AG04449 (cell line): ENCODE data around the gene CACNA2D4.

Source experiments
- CTCF ChIA-PET: fragments of 350-600 bp; formaldehyde crosslinking; extraction: SDS; loops from one replicate; lab custom pipeline; 2021; ENCODE audit warnings: antibody characterized with exemption; lab: Yijun Ruan, JAX
- POLR2A ChIA-PET: fragments of 400-600, 350-600 bp; formaldehyde crosslinking; extraction: SDS; loops from one replicate; lab custom pipeline; 2020; ENCODE audit warnings: antibody characterized with exemption, inconsistent platforms; lab: Yijun Ruan, JAX
- DNase-seq: peaks from one replicate; pipeline ENCODE4 v3.0.0-alpha.2; 2010; ENCODE audit warnings: low read depth, low spot score
- H3K4me3 ChIP-seq: 2 replicates; pipeline ENCODE4 v1.5.1; 2011; ENCODE audit warnings: low read depth, mild to moderate bottlenecking, control low read depth, low read length
- CTCF ChIP-seq: IDR thresholded peaks from one replicate; pipeline ENCODE4 v1.5.1; 2011; ENCODE audit warnings: mild to moderate bottlenecking, moderate library complexity, low read length, control low read depth, inconsistent platforms; ENCODE audit not compliant: insufficient read depth; ENCODE audit errors: missing control alignments

Gene CACNA2D4

GRCh38 chr12:1791104-1791841, 127.2 kb downstream of the CACNA2D4 start:
- peak; percentile 71 for TF ChIP-seq CTCF
- POLR2A ChIA-PET = interaction anchor here (1.3 kb wide), 1 partner anchor 138 kb away, joined by 7 read pairs; no protein-coding TSS in a partner anchor
- DNase-seq = no peak
- H3K4me3 ChIP-seq = no peak overlapping the region
- CTCF ChIA-PET = interaction anchor here (0.7 to 15.8 kb wide), 43 partner anchors 9 to 673 kb away, joined by 3 to 767 read pairs (median 4); partner anchors contain the start of genes ADIPOR2 and WNT5B

GRCh38 chr12:1790444-1790843, 128.0 kb downstream of the CACNA2D4 start:
- POLR2A ChIA-PET = interaction anchor here (1.3 kb wide), 1 partner anchor 137 kb away, joined by 7 read pairs; no protein-coding TSS in a partner anchor
- DNase-seq = no peak
- no peak overlapping the region for H3K4me3 ChIP-seq
- CTCF ChIA-PET = interaction anchor here (0.7 to 15.8 kb wide), 37 partner anchors 8 to 672 kb away, joined by 3 to 767 read pairs (median 5); partner anchors contain the start of gene WNT5B
- TF ChIP-seq CTCF = no peak

- POLR2A ChIA-PET = no interaction called here
- no peak overlapping the region for H3K4me3 ChIP-seq
- no peak for DNase-seq
- TF ChIP-seq CTCF = no peak
- CTCF ChIA-PET = interaction anchor here (9.7 to 15.8 kb wide), 3 partner anchors 135 to 154 kb away, joined by 264 to 767 read pairs (median 269); partner anchors contain the start of gene WNT5B
Measured at GRCh38 chr12:1787714-1788113, 130.7 kb downstream of the CACNA2D4 start.

- DNase-seq = no peak
- TF ChIP-seq CTCF = no peak
- ChIA-PET POLR2A (no interaction called here), CTCF (interaction anchor here (1.0 to 15.8 kb wide), 7 partner anchors 9 to 190 kb away, joined by 3 to 767 read pairs (median 8); partner anchors contain the start of gene WNT5B)
- H3K4me3 ChIP-seq = no peak overlapping the region
Measured at GRCh38 chr12:1782215-1782614, 136.2 kb downstream of the CACNA2D4 start.

GRCh38 chr12:1781772-1782171, 136.7 kb downstream of the CACNA2D4 start:
- no peak overlapping the region for H3K4me3 ChIP-seq
- ChIA-PET CTCF (interaction anchor here (1.1 to 15.8 kb wide), 6 partner anchors 10 to 158 kb away, joined by 3 to 767 read pairs (median 26); partner anchors contain the start of gene WNT5B), POLR2A (no interaction called here)
- DNase-seq = no peak
- TF ChIP-seq CTCF = no peak

- CTCF ChIA-PET = interaction anchor here (0.8 to 2.1 kb wide), 4 partner anchors 11 to 160 kb away, joined by 3 to 9 read pairs (median 6); no protein-coding TSS in a partner anchor
- POLR2A ChIA-PET = interaction anchor here (0.9 kb wide), 1 partner anchor 89 kb away, joined by 3 read pairs; the partner anchor contains the start of gene ADIPOR2
- DNase-seq = no peak
- H3K4me3 ChIP-seq = no peak overlapping the region
- TF ChIP-seq CTCF = no peak
Measured at GRCh38 chr12:1779783-1780182, 138.7 kb downstream of the CACNA2D4 start.
